ENCODE results near the gene ERG.

The ERG gene

DNA sequence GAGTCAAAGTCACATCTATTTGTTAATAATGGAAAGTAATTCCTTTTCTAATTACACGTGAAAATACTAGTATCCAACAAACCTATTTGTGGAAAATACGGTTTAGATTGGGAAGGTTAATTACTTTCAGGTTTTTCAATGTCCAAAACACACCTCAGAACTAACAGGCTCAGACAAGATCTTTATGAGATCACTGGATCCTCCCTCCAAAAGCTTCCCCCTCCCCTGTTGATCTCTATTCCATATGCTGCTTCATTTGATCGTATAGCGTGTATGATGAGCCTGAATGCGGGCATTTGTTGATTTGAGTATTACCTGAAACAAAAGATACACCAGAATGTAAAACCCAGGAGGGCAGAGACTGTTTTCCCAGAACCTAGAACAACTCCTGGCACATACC, 26.5 kb downstream of the ERG start:
- no peak for DNase-seq

DNA sequence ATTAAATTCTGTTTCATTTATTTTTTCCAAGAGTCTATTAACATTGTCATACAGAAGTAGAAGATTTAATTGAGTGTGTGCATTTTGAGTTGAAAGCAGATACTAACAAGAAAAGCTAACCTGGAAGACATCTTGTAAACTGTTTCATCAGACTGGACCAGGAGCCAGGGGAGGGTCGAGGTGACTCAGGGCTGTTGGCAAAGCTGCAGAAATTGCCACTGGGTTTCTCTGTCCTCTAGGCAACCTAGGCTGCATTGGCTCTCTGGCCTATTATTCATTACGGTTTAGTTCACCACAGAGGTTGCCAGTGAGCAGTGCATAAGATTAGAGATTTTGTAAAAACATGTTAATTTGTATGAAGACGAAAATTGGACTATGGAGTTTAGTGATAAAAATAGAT, 27.5 kb downstream of the ERG start:
- DNase-seq, result no peak

DNA sequence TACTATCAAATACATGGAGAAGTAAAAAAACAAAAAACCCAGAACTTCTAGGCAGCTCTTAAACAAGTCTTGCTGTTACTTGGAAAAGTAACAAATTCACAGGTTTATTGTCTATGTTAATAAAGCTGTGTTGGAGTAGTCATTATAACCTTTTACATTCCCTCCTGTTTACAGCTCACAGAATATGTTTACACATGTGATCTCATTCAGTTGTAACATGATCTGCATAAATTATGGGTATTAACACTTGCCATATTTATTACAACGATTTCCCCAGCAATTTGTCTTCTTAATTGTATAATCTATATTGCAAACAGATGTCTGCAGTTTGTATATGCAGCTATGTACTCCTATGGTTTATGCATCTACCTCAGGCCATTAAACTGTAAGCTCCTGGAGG, 28.6 kb downstream of the ERG start:
- DNase-seq, result no peak

DNA sequence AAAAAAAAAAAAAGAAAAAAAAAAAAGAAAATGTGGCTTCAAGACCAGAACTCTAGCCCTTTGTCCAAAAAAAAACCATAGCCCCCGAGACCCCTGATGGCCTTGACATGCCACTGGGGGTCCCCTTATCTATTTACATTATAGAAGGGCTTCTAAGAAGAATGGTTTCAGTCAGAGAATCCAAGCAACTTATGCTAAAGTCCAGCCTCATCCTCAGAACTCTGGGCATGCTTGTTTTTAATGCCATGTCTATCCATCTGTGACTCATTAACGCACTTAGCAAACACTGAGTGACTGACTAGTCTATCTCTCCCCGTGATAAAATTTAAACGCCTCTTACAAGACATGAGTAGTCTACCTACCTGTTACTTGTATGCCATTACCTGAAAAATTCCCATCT, 29.3 kb downstream of the ERG start:
- DNase-seq, result no peak

DNA sequence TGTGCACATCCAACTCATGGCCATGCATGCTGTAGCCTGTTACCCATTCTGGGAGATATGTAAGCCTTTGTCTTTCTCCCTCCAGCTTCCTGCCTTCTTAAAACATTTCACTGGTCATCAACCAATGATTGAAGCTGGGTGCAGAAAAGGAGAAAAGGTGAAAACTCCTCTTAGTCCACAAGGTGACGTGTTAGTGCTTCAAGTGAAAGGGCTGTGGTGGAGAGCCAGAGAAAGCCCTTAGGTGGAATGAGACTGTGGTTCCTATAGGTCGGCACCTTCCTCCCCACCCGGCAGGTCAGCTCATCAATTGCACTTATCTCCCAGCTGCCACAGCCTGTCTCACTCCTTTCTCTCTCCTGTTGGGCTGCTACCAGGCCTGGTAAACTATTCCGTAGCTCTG, 30.4 kb downstream of the ERG start:
- no peak for DNase-seq

DNA sequence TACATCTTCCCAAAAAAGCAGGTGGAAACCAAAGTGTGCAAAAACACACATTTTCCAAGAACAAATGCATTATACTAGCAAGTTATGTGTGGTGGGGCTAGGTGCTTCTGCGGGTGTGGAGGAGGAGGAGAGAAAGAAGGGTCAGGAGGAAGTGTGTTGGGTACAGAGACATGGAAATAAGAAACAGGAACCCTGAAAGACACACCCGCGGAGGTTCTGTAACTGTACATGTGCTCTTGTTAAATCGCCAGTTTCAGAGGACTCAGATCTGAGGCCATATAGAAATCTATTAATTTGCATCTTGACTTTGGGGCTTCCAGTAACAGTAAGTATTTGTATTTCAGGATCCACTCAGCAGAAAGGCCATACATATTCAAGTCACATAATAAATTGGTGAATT, 30.9 kb downstream of the ERG start:
- no peak for DNase-seq

DNA sequence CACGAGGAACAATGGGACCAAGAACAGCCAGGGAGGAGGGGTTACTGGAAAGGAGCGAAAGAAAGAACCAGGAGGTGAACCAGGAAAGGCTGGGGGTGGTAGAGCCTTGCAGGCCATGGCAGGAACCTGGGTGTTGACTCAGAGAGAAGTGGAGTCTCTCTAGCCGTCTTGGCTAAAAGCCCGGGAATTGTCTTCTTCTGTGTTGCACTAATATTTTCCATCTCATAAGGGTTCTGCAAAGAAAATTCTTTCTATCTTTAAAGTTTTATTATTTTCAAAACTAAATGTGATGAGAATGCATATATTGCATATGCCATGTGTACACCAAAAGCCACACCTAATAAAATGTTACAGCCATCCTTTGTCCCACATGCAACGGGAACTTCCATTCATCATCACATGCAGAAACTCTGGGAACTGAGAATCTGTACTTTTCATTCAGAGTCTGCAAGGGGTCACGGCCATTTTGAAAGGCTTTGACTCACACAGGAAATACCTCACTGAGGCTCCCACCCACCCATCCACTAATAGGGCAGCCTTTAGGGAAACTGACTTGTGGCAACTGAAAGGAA, 38.0 kb downstream of the ERG start:
- DNase-seq, result no peak

DNA sequence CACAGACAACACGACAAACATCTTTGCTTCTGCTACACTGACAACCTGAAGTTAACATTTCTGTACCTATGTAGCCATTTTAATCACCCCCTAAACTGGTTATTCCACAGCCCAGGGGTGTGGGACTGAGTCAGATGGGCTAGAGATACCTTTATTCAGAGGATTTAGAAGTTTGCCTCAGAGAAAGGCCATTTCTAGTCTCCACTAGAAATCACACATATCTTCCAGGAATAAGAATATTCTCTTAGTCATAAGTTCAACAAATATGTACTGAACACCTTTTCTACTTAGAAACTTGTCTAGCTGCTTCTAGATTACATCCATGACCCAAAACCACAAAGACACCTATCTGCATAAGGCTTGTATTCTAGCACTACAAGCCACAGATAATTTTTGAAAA, 38.8 kb downstream of the ERG start:
- no peak for DNase-seq

DNA sequence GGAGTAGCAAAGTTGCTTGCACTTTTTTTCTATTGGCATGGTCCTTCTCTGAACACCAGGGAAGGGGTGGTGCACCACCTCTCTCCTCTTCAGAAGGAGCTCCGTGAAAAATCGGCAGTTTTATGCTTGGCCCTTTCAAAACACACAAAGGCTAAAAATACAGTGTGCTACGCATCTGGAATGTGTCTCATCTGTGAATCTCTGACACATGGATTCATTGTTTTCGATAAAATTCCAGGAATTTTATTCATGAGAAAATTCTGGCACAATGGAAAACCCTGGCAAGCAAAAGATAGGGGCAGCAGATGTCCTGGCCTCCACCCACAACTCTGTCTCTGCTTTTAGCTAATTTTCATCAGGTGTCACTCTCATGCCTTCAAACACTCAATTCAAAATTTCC, 42.9 kb downstream of the ERG start:
- no peak for DNase-seq

DNA sequence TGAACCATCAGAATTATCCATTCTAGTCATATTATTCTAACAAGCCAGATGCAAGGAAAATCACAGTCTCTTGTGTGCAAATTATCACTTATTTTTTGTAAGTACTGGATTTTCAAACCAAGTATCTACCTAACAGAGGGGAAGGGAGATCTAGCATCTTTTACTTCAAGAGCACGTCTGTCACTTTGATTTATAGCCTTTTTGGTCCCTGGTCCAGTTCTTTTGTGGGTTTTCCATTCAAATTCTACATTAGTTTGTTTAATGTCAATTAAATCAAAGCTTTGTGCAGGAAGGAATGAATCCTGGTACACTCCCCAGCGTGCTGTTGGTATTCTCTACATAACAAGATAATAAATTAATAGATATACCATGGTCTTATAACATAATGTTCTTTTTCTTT, 43.6 kb downstream of the ERG start:
- no peak for DNase-seq

DNA sequence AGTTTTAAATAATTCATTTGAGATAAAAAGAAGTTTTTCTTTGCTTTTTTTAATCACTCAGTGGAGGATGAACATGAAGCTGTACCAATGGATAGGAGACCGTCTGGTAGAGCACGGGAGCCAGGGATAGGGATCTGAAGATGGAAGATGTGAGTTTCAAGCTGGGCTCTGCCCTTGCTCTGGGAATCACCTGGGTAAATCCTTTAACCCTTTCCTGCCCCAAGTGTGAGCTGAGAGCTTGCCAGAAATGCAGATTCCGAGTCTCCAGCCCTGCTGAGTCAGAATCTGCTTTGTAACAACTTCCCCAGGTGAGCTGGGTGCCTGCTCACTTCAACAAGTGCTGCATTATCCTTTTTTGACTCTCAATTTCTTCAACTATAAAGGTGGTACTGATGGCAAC, 44.1 kb downstream of the ERG start:
- no peak for DNase-seq

DNA sequence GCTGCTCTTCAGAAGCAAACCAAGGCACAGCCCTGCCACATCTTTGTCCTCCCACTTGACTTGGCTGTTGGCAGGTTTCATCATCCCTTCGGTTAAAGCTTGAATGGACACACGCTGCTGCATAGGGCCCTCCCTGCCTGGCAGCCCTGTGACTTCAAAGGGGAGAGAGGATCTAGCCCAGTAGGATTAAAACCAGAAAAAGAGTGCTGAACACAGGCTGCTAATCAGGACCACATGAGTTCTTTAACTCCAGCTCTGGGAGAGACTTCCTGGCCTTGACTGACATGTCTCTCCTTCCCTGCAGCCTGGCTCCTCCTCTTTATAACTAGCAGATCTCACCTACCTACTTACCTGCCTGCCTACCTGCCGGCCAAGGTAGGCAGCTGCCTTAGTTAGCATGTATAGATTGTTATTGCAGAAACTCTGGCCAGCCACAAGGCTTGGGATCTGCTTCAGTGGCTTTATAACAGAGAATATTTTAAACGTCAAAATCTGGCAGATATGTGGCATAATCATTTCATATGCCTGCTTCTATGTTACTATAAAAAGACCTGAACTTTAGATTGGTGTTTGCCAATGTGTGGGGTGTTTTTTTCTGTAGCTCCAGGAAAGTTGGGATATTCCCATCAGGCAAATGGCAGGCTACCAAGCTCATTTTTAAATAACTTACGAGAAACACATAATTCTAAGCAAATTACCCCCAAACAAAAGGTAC, 49.4 kb downstream of the ERG start:
- peak in 1 of 2 experiments; percentile 17 for DNase-seq

DNA sequence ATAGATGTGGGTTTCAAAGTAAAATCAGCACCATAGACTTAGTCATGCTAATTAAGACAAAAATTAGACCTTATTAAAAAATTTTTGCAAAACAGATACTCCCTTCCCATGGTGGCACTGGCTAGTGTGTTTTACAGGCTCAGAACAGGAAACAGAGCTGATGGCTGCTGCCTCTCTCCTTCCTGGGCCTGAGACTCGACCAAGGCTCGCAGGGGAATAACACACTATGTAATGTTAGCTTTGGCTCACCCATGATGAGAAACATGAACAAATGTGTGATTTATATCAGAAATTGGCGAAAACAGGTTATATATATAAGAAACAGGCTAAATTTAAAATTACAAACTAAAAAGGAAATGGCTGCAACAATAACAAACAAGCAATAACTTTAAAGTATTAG, 50.7 kb downstream of the ERG start:
- no peak for DNase-seq

DNA sequence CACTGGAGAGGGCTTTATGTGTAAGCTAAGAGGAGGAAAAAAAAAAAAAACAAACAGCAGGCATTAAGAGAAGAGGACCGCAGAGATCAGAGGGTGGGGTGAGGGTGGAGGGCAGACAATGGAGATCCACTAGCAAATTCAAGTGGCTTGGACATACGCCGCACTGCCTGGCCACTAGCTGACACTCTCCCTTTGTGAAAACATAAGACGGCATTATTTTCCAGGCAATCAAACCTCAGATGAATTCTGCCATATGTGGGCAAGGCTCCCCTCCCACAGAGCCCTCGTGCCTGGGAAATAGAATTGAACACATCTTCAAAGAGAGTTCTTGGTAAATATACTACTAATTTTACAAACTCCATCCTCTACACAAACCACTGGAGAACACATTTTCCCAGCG, 53.6 kb downstream of the ERG start:
- DNase-seq, result no peak

DNA sequence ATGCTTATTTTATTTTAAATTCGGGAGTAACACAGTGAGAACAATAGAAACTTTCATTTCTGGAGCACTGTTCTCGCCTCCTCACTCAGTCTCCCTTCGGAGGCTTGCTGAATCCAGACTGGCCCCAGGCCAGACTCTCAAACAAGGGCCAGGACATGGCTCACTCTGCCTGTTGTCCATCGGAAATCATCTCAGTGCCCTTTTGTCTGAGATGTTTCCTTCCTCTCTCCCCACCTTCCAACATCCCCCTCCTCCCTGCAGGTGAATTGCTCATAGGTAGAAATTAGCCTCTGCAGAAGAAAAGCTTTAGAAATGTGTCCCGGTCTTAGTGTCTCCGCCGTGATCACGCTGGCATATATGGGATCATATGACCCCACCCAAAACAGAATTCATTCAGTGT, 55.2 kb downstream of the ERG start:
- DNase-seq, result no peak

DNA sequence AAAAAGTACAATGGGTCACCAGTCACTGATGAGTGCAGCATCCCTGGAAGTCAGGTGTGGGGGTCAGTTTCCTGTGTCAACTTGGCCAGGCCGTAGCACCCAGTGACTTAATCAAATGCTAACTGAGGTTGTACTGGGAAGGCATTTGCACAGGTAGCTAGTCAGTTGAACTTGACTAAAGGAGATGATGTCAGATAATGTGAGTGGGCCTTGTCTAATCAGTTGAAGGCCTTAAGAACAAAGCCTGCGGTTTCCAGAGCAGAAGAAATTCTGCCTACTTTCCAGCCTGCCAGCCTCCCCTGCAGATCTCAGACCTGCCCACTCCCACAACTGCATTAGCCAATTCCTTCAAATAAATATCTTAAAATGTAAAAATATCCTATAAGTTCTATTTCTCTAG, 57.1 kb downstream of the ERG start:
- DNase-seq, result no peak

DNA sequence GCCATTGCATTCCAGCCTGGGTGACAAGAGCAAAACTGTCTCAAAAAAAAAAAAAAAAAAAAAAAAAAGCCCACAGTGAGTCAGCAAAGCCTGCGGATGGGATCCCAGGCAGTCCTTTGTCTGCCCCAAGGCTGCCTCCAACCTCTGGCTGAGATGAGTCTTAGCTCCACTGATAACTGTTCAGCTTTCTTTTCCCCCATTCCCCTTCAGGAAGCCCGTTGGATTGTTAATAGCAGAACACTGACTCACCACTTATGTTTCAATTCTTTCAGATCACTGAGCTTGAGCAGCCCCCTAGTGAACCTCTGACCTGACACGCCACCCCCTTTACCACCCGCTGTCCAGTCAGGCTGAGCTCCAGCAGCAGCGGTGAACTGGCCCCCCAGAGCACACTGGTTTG, 57.5 kb downstream of the ERG start:
- DNase-seq, result no peak

DNA sequence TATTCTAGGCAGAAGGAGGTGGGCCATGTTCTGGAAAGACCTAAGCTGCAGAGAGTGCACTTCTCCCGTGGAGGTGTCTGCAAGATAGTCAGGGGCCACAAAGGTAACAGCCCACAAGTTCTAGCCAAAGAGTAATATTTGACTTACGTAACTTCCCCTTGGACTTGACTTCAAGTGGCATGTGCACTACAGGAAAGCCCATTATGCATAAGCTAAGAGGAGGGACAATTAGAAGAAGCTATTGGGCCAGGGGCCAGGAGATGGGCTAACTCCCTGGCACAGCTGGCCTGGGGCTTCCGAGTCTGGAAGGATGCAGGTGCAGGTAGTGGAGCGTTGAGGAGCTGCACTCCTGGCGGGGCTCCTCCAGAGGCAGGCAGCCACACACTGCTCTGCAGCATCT, 58.3 kb downstream of the ERG start:
- DNase-seq, result no peak

DNA sequence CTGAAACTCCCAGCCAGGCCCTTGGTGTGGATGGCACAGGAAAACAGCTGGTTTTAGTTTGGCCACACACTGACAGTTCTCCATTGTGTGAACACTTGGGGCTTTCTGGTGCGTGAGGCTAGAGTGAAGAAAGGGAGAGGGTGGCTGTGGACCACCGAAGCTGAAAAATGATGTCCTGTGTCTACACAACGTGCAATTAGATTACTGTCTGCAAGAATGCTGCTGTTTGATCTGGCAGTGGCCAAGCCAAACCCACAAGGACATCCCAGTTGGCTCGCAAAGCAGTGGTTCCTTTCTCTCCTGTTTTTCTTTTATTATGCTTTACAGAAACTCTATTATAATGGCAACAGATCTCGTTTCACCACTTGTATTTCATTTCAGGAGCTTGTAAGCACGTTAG, 58.9 kb downstream of the ERG start:
- DNase-seq, result no peak

DNA sequence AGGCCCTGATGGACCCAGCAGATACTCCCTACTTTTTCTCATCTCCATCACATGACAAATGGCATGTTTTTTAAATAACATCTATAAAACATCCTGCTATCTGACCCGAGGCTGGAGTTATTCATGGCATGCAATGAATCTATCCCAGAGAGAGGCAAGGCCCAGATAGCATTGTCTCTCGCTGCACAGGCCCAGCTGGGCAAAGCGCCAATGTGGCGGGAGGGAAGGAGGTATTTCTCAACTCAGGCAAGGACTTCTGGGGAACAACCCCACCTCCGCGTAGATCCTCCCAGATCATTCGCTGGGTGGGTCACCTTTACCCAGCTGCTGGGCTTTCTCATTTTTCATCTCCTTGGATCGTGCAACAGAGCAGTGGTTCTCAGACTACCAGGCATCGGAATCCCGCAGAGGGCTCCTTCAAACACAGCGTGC, 59.8 kb downstream of the ERG start:
- DNase-seq, result no peak

DNA sequence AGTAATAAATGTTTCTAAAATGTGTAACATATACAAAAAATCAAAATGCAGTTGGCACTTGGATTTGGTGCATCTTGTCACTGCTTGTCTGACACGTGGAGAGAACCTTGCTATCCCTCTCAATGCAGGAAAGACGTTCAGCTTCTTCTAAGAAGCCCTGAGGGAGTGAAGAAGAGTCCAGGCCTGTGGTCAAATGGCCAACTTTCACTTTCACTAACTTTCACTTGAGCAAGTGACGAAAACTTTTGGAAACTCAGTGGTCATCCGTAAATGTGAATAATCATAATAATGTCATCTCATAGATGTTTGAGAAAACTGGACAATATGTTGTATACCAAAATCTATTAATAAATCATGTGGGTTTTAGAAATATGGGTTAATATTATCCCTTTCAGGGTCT, 61.9 kb downstream of the ERG start:
- no peak for DNase-seq

DNA sequence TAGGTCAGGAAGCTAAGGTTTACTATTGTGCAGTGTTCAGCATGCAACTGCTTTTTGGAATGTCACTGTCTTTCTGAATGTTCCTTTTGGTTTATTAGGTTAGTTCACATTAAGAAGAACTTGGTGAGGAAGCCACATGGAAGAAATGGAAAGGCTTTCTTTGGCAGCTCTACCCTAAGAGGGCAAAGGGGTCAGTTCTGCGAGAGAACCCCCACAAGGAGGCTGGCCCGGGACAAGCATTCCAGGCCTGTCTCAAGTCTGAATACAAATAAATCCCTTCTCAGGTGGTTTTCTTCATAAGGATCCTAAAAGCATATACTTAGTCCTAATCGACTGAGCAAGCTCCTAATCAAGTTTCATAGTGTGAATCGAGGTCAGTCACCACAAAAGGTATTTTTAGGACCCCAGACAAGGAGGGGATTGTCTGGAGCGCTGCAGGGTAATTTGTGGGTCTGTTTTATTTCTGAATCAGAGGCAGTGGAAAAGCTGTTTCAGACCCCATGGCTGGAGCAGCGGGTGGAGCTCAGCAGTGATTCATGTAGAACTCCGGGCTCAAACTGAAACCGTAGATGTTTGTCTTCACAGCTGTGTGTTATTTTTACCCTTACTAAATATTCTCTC, 63.3 kb downstream of the ERG start:
- no peak for DNase-seq

DNA sequence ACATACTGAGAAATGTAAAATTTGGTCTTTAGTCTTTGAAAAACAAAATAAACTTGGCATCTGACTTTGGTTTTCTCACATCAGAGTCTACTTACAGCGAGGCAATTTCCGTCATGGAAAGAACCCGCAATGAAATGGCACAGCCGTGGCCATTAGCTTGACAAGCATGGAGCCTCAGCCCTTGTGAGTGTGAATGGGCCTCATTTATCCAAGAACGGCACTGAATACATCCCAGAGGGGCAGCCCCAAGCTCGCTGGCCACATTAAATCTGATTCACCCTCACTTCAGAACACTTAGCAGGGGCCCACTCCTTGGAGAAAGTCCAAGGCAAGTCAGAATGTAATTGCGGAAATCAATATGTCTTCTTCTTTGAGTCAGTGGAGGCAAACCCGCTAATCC, 64.8 kb downstream of the ERG start:
- no peak for DNase-seq

DNA sequence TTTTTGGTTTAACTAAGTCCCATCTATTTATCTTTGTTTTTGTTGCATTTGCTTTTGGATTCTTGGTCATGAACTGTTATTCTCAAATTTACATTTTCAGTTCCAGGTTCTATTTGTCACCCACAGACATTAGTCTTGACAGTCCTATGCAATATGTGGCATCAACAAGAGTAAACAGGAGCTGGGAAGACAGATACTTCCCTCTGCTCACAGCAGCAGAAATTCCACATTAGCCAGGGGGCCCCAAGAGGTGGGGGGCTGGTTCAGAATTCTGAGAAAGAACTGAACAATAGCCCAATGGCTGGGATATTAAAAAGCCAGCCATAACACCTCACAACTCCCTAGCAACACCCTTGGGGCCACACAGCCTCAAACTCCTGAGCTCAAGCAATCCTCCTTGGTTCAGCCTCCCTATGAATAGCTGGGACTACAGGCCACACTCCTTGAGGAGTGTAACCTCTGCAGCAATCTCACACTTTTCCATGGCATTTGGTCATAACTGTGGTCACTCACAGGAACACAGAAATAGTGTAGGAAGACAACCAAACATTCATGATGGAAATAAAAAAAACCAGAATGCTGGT, 67.8 kb downstream of the ERG start:
- DNase-seq, result no peak

DNA sequence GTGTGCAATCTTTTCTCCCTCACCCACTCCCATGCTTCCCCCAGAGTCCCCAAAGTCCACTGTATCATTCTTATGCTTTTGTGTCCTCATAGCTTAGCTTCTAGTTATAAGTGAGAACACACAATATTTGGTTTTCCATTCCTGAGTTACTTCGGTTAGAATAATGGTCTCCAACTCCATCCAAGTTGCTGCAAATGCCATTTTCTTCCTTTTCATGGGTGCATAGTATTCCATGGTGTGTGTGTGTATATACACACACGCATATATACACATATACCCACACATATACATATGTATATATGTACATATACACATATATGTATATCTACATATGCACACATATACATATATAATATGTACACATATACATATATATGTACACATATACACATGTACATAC, 69.3 kb downstream of the ERG start:
- DNase-seq, result no peak
